Thymus (tissue), 11 donors: ENCODE data around the gene PRKCH. TPM values are rescaled to one million over a fixed set of nuclear protein-coding genes. Genes with fewer than 3 reads are reported as not detected.

ENCODE experiments used
- DNase-seq, 9 donors: peaks; one replicate each; pipeline ENCODE4 v3.0.0-alpha.2; 2013; ENCODE audit warnings: low spot score in 9 of 9, low read depth in 6 of 9, missing footprints in 1 of 9
- H3K27ac ChIP-seq, 2 donors: one replicate each; pipeline ENCODE4 v1.5.1; 2013; ENCODE audit warnings: control low read depth in 1 of 2, low read depth in 1 of 2, low read length in 1 of 2, mild to moderate bottlenecking in 1 of 2, moderate library complexity in 1 of 2
- H3K27me3 ChIP-seq, 2 donors: one replicate each; pipeline ENCODE4 v1.5.1; 2013; ENCODE audit warnings: low read length in 1 of 2; ENCODE audit not compliant: control insufficient read depth in 2 of 2, insufficient read depth in 1 of 2
- H3K36me3 ChIP-seq, 2 donors: one replicate each; pipeline ENCODE4 v1.5.1; 2013; ENCODE audit warnings: low read length in 1 of 2, mild to moderate bottlenecking in 1 of 2, moderate library complexity in 1 of 2; ENCODE audit not compliant: control insufficient read depth in 2 of 2, insufficient read depth in 2 of 2
- H3K4me1 ChIP-seq, 2 donors: one replicate each; pipeline ENCODE4 v1.5.1; 2013; ENCODE audit warnings: low read length in 2 of 2; ENCODE audit not compliant: control insufficient read depth in 2 of 2, insufficient read depth in 2 of 2
- H3K4me3 ChIP-seq, 2 donors: one replicate each; pipeline ENCODE4 v1.5.1; 2013; ENCODE audit warnings: low read length in 2 of 2, control low read depth in 1 of 2, mild to moderate bottlenecking in 1 of 2
- H3K9me3 ChIP-seq, 2 donors: one replicate each; pipeline ENCODE4 v1.5.1; 2013; ENCODE audit warnings: low read length in 1 of 2, mild to moderate bottlenecking in 1 of 2; ENCODE audit not compliant: control insufficient read depth in 2 of 2, insufficient read depth in 1 of 2
- whole genome bisulfite sequencing: extraction: QIAGEN DNeasy Blood & Tissue Kit; methylation state at CpG from one replicate; pipeline ENCODE4 v1.1.7; 2013; 5-methylcytosine and 5-hydroxymethylcytosine counted together
- polyA plus RNA-seq: library from polyadenylated mRNA; stranded (reverse); fragments of 200-250 nt; gene quantifications from one replicate; pipeline ENCODE4 v1.2.3, GENCODE V29; 2013
- total RNA-seq: library from RNA; stranded (reverse); fragments of 120-200 nt; gene quantifications from one replicate; pipeline ENCODE4 v1.2.4, GENCODE V29; 2013
- donor health status: healthy.

Gene PRKCH
- total and polyA plus RNA-seq, 2 donors: 73.5 to 81.8 TPM

DNA sequence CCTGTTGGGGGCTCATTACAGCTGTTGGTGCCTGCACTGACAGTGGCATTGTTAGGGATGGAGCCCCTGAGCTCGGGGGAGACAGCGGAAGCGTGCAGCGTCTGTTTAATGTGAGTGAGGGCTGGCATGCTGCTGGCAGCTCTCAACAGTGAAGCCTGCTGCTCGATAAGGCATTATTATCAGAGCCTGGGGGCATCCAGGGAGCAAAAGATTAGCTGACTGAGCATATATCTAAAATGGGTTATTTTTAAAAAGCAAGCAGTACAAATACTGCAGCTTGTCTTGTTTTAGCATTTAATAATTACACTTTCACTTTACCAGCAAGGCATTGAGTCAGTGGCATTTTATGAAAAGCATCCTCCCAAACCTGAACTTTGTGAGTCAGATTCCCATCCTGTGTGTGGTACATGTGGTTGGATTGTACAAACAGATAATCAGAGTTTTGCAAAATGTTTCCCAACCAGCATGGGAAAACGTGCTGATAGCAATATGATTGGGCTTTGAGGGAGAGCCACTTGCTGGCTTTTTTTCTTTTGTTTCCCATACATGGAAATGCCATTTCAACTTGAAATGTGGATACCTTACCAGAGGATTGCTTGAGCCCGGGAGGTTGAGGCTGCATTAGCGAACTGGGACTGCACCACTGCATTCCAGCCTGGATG, 150.8 kb downstream of the PRKCH start:
- peaks cover 0 to 4% of the 10 kb centered on the region in 2 donors for H3K36me3 ChIP-seq
- DNase-seq: peak in 4 of 9 donors; percentile 48 to 77 (median 56)
- H3K4me3 ChIP-seq: peak overlapping the region; percentile 22 to 30
- peak overlapping the region; percentile 75 to 82 for H3K27ac ChIP-seq
- H3K27me3 ChIP-seq: no peaks in the 10 kb centered on the region
- 21% methylated on average over 8 of the region's 8 CpGs for WGBS
- no peaks in the 10 kb centered on the region for H3K9me3 ChIP-seq
- peaks cover 35 to 71% of the 10 kb centered on the region in 2 donors for H3K4me1 ChIP-seq

GRCh38 chr14:61472801-61473376, 151.5 kb downstream of the PRKCH start:
- Histone ChIP-seq H3K4me3 (no peak overlapping the region), H3K4me1 (peaks cover 39 to 71% of the 10 kb centered on the region in 2 donors), H3K27me3 (no peaks in the 10 kb centered on the region), H3K36me3 (peaks cover 0 to 4% of the 10 kb centered on the region in 2 donors), H3K9me3 (no peaks in the 10 kb centered on the region), H3K27ac (peak overlapping the region; percentile 66 to 82)
- peak in 2 of 9 donors; percentile 48 to 65 for DNase-seq
- 26% methylated on average over 3 of the region's 3 CpGs for WGBS

DNA sequence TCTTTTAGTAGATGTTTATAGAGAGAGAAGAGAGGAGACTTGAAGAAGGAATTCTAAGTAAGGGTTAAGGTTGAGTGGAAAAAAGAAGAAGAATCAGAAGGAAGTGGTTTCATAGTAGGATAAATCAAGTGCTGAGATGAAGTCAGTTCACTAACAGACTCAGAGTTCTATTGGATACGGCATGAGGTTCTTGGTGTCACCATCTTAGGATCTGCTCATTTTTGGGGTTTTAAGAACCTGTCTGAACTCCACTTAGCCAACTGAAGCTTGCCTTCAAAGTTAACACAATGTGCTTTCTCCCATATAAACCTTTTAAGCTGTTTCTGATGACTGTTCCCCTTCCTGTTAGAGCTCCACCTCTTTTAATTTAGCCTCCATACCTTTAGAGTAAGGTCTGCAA, 152.6 kb downstream of the PRKCH start:
- Histone ChIP-seq H3K36me3 (peaks cover 0 to 4% of the 10 kb centered on the region in 2 donors), H3K27me3 (no peaks in the 10 kb centered on the region), H3K4me3 (no peak overlapping the region), H3K27ac (peak overlapping the region; percentile 56 to 67), H3K4me1 (peaks cover 50 to 79% of the 10 kb centered on the region in 2 donors), H3K9me3 (no peaks in the 10 kb centered on the region)
- 0% methylated on average over 1 of the region's 1 CpG for WGBS
- peak in 1 of 9 donors; percentile 59 for DNase-seq

DNA sequence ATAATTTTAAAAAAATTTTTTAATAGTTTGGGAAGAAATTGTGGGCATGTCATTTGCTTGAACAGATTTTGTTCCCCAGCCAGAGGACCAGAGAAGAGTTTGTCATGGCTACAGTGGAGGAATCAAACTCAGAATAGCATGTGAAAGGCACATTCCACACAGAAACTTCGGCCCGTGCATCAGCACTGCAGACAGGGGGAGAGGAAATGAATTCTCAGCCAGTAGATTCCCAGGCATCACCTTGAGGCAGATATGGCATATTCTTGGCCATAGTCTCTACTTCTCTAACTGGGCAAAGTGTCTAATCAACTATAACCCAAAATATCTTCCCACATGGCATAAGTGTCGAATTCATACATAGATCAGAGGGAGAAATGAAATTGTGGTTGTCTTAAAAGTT, 153.3 kb downstream of the PRKCH start:
- H3K4me3 ChIP-seq: no peak overlapping the region
- DNase-seq: no peak
- peaks cover 0 to 4% of the 10 kb centered on the region in 2 donors for H3K36me3 ChIP-seq
- peak overlapping the region; percentile 67 to 68 for H3K27ac ChIP-seq
- 96% methylated on average over 3 of the region's 3 CpGs for WGBS
- peaks cover 56 to 83% of the 10 kb centered on the region in 2 donors for H3K4me1 ChIP-seq
- H3K9me3 ChIP-seq: no peaks in the 10 kb centered on the region
- H3K27me3 ChIP-seq: no peaks in the 10 kb centered on the region

GRCh38 chr14:61475316-61475715, 153.9 kb downstream of the PRKCH start:
- Histone ChIP-seq H3K4me3 (no peak overlapping the region), H3K4me1 (peaks cover 59 to 81% of the 10 kb centered on the region in 2 donors), H3K27me3 (no peaks in the 10 kb centered on the region), H3K9me3 (no peaks in the 10 kb centered on the region), H3K36me3 (peaks cover 0 to 4% of the 10 kb centered on the region in 2 donors), H3K27ac (peak overlapping the region in 1 of 2 donors; percentile 96)
- WGBS: 28% methylated on average over 4 of the region's 4 CpGs
- DNase-seq: peak in 2 of 9 donors; percentile 47 to 64

DNA sequence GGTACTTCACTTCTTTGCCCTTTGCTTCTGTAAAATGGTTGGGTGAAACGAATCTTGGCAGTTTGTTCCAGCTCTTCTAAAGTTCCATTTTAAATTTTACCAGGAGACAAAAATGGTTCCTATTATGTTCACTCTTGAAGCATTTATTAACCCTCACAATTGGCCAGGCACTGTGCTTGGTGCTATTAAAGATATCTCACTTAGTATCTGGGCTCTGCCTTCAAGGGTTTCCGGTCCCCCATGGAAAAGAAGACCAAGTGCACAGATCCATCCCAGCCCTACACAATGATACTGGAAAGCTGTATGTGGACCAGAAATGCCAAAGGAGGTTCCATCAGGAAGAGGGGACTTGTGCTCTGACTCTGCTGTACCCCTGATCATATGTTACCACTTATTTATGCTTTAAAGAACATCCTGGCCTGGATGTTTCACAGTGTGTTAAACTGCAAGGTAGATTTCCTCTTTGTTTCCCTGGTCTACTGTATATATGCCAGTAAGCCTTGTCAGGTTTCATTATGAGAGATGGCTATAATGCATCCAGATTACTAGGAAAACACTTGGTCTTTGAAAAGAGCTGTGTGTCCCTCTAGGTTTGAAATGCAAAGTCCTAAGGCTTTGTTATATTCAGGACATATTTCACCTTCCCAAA, 154.8 kb downstream of the PRKCH start:
- Histone ChIP-seq H3K9me3 (no peaks in the 10 kb centered on the region), H3K27me3 (no peaks in the 10 kb centered on the region), H3K4me3 (no peak overlapping the region), H3K36me3 (peaks cover 0 to 9% of the 10 kb centered on the region in 2 donors), H3K27ac (peak overlapping the region; percentile 92 to 96), H3K4me1 (peaks cover 56 to 81% of the 10 kb centered on the region in 2 donors)
- 99% methylated on average over 2 of the region's 2 CpGs for whole genome bisulfite sequencing
- DNase-seq: no peak

DNA sequence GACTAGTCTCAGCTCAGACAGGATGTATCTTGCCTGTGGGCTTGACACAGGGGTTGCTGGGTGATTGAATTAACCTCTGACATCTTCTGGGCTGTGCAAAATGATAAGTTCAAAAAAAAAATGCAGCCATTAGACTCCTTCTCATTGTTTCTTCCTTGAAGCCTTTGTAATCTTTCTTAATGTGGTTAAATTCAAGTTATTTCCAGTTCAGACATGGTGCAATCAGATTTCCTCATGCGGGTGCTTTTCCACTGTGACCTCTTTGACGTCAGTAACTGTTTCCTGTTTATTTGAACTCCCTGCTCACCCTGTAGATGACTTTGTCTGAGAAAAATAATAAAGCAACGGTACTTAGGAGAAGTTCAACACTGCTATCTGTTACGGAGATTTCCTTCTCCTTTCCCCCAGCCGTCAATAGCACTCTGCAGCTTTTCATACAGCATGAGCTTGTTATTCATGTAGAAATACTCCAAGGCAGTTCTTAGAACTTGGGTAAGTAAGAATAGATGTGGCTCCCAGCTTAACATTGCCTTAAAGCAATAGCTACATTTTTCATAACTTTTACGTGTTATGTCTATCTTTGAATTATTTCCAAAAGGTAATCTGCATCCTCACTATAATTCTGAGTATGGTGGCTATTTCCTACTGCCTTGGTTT, 155.5 kb downstream of the PRKCH start:
- DNase-seq: peak in 8 of 9 donors; percentile 56 to 91 (median 76)
- H3K4me3 ChIP-seq: peak overlapping the region in 1 of 2 donors; percentile 12
- H3K4me1 ChIP-seq: peaks cover 49 to 76% of the 10 kb centered on the region in 2 donors

GRCh38 chr14:61477712-61478462, 156.5 kb downstream of the PRKCH start:
- no peak overlapping the region for H3K4me3 ChIP-seq
- H3K27ac ChIP-seq: peak overlapping the region; percentile 73 to 96
- no peaks in the 10 kb centered on the region for H3K9me3 ChIP-seq
- DNase-seq: no peak
- H3K36me3 ChIP-seq: peaks cover 3 to 15% of the 10 kb centered on the region in 2 donors
- WGBS: 90% methylated on average over 10 of the region's 10 CpGs
- H3K27me3 ChIP-seq: no peaks in the 10 kb centered on the region
- peaks cover 42 to 67% of the 10 kb centered on the region in 2 donors for H3K4me1 ChIP-seq

More for the DNA sequence above, 155.5 kb downstream of the PRKCH start:
- 10% methylated on average over 6 of the region's 6 CpGs for WGBS
- Histone ChIP-seq H3K27me3 (no peaks in the 10 kb centered on the region), H3K9me3 (no peaks in the 10 kb centered on the region), H3K36me3 (peaks cover 0 to 11% of the 10 kb centered on the region in 2 donors), H3K27ac (peak overlapping the region; percentile 92 to 96)
